Dedifferentiated amniotic fluid mesenchymal stem cell (primary cell): ENCODE data around the gene SF3A1.
A peak's percentile ranks its signal among the peaks of the same experiment; 100 is the strongest.
"Not testable (repeated sequence)": the region's sequence is repeated elsewhere in the genome, so short reads cannot be mapped to it uniquely, and the experiment has no call there.

Experiments
- DNase-seq: peaks from one replicate; pipeline ENCODE4 v3.0.0-alpha.2; 2016; ENCODE audit errors: extremely low spot score

SF3A1 gene

DNA sequence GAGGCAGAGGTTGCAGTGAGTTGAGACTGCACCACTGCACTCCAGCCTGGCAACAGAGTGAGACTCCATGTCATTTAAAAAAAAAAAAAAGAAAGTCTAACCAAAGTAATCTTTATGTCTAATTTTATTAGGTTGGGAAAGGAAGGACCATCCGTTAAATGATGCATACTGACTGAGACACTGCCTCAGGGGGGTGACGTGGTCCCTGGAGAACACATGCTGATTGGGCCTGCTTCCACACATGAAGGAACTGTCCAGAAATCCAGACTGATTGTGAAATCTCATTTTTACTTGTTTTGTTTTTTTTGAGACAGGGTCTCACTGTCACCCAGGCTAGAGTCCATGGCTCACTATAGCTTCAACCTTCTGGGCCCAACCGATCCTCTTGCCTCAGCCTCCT, 5.5 kb downstream of the SF3A1 start:
- no peak for DNase-seq

DNA sequence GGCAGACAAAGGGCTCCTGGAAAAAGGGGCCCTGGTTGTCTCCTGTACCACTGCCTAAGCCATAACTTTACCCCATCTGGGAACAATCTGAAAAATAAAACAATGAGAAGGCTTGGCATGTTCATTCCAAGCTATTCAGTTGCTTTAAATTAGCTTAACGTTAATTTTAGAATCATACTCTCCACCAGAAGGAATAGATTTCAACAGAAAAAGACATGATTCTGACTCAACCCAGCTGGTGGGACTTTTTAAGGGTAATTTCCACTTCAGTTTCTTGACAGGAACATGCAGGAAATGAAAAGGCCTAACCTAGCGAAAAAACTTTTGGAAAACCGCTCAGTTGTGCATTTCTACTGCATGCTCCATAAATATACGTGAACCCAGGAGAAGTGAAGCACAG, 7.9 kb downstream of the SF3A1 start:
- DNase-seq, result peak; percentile 60

DNA sequence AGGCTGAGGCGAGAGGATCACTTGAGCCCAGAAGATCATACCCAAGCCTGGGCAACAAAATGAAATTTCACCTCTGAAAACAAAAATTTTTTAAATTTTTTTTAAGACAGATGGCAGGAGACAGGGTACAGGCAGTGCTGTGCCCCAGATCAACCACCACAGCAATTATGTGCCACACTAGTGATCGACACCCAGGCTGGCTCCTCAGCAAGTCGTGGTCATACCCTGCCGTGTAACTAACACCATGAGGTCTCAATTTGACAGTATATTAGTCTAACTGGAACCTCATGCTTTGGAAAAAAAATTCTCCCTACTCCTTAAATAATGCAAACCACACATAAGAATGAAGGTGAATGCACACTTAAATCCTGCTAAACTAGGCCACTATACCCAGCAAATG, 8.3 kb downstream of the SF3A1 start:
- no peak for DNase-seq

DNA sequence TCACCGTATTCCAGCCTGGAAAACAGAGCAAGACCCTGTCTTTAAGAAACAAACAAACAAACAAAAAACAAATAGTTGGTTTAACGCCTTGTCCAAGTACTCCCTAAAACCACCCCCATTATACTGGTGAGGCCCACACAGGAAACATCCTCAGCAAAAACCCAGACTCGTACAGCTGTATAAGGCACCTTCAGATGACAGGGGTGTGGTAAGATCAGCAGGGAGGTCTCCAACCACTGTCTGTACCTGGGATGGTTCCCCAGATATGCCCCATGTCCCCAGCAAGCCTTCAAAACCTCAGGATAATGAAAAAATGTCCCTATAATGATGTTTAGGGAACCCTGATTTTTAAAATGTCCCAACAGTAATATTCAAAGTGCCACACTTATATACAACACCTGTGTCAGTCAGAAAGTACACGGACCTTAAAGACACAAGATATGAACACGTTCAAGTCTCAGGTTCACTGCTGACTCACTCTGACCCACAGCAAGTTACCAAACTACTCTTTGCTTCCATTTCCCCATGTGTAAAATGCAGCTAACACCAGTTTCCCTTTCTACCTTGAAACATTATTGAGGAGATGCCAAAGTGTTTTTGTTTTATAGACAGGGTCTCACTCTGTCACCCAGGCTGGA, 9.3 kb downstream of the SF3A1 start:
- no peak for DNase-seq

DNA sequence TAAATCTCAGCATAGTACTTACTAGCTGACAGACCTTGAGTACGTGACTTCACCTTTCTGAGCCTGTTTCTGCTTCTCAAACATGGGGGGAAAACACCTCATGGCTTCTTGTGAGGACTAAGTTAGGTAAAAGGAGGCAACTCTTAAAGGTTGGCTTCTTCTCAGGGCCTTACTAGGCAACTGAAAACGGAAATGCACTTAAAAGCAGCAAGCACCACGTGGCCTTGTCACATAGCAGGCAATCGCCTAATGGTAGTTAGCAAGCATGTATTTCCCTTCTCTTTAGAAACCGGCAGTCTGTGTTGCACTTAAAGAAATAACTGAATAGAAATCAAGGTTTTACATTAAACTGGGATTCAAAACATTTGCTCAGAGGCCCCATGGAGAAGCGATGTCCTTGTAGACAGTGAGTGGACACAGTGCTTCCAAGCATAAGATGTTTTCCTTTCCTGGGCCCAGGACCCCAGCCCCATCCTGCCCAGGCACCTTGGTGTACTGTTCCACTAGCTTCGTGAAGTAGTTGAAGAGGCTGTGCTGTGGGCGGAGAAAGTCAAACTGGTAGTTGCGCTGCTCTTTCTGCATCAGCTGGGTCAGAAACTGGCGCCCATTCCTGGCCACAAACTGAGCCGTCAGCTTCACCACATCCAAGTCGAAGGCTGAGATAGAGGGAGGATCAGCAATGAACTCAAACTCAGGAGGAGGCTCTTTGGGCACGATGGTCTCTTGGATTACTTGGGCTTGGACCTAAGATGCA, 12.1 kb downstream of the SF3A1 start:
- DNase-seq, result no peak

DNA sequence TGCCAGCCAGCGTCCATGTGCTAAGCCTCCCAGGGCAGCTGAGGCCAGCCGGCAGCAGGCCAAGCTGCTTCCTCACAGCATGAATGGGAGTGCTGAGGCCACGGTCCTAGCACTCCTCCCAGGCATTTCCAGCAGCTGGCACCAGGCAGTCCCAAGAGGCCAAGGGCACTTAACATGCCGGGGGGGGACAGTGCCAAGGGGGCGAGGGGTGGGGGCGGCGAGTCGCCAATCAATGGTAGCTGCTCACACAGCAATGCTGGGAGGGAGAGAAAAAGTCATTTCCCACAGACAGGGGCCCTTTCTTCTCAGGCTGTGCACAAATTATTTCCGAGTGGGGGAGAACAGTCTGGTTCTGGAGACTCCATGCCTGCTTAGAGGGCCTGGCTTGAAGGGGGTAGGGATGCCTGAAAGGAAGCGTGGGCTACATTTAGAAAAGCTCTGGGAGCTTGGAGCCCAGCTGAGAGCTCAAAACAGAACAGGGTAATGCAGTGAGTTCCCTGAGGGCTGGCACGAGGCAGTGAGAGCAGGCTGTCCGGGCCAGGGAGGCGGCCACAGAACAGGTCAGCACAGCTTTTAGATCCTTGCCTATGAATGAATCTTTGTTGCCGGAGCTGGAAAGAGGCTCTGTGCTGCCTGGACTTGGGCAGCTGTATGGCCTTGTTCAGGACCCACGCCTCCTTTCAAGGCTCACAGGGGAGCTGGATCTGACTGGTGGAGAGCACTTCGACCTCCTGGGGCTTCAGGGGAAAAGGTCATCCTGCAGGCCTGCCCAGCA, 15.6 kb downstream of the SF3A1 start:
- DNase-seq, result no peak

DNA sequence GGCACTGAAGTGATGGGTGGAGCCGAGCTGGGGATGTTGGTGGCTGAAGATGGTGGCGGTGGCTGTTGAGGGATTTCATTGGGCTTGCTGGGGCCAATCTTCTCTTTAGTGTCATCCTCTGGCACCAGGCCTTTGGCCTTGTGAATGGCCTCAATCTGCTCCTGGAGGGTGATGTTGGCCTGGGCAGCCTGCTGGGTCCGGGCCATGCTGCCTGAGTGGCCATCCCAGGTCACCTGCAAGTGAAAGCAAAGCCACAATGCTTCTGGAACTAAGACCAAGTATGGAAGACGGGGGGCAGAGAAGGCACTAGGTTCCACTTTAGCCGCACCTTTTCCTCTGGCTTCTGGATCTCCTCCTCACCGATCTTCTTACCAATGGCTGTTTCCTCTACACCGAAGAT, 17.9 kb downstream of the SF3A1 start:
- DNase-seq, result no peak

DNA sequence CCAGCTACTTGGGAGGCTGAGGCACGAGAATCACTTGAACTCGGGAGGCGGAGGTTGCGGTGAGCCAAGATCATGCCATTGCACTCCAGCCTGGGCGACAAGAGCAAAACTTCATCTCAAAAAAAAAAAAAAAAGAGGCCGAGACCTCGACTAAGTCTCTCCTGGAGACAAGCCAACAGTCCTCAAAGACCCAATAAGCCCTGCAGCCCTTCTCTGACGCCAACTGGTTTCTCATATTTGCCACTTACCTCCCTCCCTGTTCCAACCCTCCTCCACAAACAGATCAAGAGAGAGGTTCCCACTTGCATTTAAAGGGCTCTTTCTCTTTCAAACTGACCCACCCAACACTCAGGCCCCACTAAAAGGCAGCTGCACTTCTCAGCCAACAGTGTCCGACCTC, 18.4 kb downstream of the SF3A1 start:
- DNase-seq, result not testable (repeated sequence)

DNA sequence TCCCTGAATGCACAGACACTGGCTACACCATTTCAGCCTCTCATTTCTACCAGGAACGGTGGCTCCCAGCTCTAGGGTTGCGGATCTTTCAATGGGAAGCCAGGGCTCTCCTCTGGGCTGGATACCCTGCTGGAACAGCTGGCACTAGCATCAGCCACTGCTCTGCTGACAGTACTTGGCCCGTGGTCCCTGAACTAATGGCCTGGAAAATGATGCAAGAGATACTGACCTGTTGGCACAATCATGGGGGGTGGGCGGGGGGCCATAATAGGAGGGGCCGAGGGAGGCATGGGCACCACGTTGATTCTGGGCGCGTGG, 19.3 kb downstream of the SF3A1 start:
- DNase-seq, result no peak

DNA sequence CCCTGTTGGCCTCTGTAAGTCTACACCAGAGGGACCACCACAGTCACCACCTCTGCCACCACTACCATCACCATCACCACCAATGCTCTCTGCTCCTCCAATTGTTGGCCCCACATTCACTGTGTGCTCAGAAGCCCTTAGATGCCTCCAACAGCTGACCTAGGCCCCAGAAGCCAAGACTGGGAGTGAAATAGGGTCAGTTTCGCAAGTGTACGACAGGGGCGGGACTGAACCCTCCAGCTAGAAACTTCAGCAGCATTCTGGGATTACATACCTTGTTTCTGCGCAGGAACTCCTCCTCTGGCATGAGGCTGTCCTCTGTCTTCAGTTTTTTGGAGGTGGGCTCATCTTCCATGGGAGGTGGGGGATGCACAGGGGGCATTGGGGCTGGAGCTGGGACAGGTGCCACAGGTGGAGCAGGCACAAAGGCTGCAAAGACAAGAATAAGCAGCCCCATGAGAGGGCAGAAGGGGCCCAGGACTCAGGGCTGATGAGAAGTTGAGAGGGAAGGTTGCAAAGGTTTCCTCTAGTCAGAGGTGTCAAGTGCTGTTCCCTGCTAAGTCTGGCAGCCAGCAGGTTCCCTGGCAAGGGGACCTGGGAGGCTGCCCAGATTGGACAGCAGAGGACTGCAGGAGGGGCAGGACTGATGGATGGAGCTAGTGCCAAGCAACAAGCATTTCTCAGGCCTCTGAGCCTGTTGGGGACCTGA, 19.8 kb downstream of the SF3A1 start:
- DNase-seq, result no peak

DNA sequence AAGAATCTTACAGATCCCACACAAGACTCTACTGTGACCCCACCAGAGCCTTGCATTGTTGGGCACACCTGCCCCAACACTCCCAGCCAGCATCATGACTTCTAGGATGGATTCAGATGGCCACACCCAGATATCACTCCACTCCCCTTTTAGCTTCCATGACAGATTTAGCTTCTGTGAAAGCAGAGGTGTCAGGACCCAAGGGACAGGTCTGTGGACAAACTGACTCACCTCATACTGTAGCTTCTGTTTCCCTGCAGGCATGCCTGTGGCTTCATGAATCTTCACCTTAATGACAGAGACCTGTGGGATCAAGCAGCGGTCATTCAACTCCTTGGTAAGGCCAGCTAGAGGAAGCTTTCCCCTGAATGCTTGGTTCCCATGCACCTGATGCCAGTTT, 21.5 kb downstream of the SF3A1 start:
- no peak for DNase-seq

DNA sequence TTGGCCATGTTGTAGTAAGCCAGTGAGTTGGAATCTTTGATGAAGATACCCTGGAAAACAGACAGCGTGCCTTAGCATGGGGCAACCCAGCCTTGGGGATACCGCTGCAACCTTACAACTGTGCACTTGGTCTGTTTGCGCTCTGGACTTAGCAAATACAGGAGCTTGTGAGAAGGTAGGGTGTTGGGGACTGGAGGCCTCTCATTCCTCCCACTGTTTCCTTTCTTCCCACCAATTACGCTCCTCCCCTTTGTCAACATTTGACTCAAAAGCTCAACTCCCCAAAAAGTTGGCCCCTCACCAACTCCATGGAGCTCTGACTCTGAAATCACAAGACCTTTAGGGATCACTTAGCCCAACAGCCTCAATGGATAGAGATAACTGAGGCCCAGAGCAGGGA, 22.0 kb downstream of the SF3A1 start:
- no peak for DNase-seq

DNA sequence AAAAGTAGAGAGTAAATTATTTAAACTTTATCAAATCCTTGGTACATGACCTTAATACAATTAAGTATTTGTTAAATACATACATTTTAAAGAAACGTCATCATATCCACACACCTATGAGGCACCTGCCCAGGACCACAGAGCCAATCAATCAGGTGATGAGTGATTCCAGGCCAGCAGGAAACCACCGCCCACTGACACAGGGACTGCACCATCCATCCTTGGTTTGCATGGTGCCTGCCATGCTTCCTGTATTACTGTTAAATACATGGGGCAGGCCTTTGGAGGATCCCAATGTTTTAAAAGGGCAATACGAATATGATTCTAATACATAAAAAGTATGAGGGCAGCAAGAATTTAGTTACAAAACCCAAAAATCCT, 23.0 kb downstream of the SF3A1 start:
- DNase-seq, result no peak

DNA sequence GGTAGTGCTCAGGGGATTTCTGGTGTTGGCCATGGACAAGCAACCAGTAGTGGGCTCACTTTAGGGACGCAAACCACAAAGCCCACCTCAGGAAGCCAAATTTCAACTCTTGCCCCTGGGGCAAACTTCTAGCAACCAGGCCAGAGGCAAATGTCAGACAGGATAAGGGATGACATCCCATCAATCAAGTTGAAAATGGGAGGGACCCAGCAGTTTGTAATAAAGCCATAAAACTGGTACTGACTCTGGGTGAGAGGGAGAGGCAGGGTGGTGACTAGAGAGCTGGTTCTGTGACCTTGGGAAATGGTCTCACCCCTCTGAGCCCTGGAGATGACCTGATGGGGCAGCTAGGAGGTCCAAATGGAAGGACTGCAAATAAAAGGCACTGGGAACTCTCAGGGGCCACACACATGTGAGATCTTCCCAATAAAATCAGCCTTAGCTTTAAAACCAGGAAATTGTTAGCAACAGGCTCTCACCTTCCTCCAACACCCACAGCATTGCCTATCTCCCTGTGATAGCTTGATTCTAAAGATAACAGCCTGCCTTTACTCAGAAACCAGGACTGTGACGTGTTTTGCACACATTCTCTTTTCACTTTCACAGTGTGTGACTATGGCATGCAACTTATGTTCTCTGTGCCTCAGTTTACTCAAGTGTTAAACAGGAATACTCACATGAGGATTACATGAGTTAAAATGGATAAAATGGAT, 23.5 kb downstream of the SF3A1 start:
- DNase-seq, result no peak

DNA sequence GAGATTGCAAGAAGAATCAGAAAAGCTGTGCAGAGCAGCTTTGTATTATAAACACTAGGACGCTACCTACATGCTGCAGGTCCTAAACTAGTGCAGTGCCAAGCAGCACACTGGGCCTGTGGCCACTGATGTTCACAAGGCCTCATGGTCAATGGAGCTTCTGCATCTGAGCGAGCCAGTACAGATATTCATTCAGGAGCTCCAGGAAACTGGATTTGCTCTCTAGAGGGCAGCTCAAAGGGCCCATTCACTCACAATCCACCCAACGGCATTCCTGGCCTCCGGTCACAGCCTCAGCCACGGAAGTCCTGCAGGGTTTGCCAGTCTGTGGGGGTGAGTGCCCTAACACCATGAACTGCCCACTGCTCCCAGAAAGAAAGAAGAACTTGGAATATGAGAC, 24.1 kb downstream of the SF3A1 start:
- DNase-seq, result no peak

DNA sequence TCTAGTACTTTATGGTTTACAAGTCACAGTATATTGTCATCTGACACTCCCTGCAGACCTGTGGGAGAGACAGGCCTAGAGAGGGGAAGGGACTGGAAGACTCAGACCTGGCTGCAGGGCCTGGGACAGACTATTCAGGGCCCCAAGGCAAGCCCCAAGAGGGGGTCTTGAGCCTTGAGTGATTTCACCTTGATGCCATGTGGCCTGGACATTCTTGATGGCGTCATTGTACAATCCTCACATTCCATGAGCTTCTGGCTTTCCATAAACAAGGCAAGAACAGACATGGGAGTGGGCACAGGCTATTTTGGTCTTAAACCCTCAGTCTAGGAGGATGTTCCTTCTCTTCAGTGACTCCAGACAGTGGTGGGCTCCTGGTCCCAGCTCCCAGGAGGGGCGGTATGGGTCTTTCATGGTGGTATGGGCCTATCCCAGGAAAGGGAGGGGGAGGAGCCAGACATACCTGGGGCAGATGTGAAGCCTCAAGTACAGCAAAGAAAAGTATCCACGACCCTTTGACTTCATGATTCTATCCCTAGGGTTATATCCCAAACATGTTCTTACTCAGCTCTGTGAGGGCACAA, 28.1 kb downstream of the SF3A1 start:
- DNase-seq, result no peak

DNA sequence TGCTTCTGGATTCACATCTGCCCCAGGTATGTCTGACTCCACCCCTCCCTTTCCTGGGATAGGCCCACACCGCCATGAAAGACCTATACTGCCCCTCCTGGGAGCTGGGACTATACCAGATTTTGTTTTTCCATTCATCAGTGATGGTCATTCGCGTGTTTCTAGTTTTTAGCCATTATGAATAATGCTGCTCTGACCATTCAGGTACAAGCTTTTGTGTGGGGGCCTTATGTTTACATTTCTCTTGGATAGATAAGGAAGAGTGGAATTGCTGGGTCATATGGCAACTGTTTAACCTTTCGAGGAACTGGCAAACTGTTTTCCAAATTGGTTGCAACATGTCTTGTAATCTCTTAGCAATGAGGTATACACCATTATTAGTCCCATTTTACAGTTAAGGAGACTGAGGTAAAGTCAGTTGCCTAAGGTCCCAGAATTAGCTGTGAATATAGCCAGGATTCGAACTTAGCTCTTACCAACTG, 28.8 kb downstream of the SF3A1 start:
- no peak for DNase-seq

DNA sequence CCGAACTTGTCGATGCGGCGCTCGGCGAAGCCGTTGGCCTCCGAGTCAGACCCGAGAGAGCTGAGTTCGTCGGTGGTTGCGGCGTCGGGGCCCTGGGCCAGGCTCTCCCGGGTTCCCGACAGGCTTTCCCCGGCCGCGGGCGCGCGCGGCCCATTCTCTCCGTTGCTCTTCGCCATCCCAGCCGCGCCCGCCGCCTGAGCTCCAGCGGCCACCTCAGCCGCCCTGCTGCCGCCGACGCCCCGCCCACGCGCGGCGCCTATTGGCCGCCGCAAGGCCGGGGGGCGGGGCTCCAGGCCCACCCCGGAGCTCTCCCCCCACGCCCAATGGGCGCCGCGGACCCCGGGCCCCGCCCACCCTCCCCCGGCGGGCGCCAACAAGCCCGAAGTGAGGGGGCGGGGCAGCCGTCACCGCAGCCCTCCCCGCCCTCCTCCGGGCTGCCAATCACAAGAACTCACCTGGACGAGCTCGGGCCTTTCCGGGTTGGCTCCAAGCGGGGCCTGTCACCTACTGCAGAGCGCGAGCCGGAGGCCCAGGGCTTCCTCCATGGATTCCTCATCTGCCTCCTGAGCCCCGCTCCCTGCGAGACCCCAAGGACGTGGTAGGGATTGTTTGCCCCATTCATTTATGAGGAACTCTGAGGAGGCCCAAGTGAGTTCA, 29.9 kb downstream of the SF3A1 start, which contains the start of gene TBC1D10A:
TSS of gene TBC1D10A (minus strand) at position 236 of the 657 bp plus-strand sequence. CDS start at position 176, 60 bp downstream.
- DNase-seq, result peak; percentile 70

DNA sequence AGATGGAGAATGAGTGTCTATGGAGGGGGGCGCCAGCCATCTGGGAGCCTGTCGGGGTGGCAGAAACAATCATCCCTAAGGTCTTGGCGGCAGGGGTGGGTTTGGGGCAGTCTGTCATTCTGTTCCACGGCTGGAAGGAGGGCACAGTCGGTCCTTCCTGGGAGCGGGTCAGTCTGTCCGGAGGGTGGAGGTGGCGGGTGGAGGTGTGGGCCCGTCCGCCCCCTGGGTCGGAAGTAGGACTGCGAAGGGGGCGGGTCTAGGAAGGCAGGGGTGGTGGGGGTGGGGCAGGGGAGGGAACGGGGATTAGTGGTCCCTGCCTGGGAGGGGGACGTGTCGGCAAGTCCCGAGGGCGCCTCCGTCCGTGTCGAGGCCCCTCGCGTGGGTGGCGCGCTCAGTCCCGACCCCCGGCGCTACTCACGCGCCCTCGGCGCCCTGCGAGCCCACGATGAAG, 30.4 kb downstream of the SF3A1 start:
- DNase-seq, result no peak

DNA sequence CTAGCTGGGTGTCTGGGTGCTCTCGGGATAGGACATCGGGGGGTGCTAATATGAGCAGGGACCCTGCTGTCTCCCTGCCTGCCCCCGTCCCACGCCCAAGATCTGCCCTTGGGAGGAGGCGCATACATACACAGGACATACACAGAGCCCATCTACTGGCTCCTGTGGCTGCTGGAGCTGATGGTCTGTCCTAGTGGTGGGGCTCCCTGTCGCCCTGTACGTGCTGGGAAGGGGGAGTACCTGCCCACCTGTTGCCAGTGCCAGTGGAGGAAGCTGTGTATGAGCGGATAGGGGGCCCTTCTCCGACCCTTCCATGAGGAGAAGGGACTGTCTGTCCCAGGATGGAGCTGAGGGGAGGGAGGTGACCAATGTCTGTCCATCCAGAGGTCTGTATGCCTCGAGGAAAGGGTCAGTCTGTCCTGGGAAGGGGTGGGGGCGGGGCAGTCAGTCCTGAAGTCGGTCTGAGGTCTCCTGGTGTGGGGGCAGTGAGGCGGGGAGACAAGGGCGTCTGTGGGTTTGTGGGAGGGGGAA, 30.9 kb downstream of the SF3A1 start:
- DNase-seq, result no peak
